Activated CD4-positive, alpha-beta memory T cell treated with anti-CD3 and anti-CD28 coated beads, Interleukin-2, amount 10 ng/mL, durations not matched to agents 7 days and 5 days (primary cell): Measurements from ENCODE around the gene OR4C3. TPM values are rescaled to one million over a fixed set of nuclear protein-coding genes. Genes with fewer than 3 reads are reported as not detected.

Experiments
- total RNA-seq, 2 experiments: library from RNA; stranded (reverse); gene quantifications; one replicate each; pipeline ENCODE4 v1.2.3, GENCODE V29; 2021

Gene OR4C3
- total RNA-seq, 2 experiments from 2014 or later: not detected

Other genes starting within 250 kb of the OR4C3 start
- not detected for gene OR4B1, start 108.1 kb upstream of the OR4C3 start, total RNA-seq
- gene OR4X2, start 79.8 kb upstream of the OR4C3 start, total RNA-seq: not detected
- not detected for gene OR4X1, start 61.1 kb upstream of the OR4C3 start, total RNA-seq
- gene OR4S1, start 18.7 kb upstream of the OR4C3 start, total RNA-seq: not detected
- not detected for gene OR4C5, start 41.5 kb downstream of the OR4C3 start, total RNA-seq
- not detected for gene OR4A47, start 163.9 kb downstream of the OR4C3 start, total RNA-seq